ENCODE measurements around the gene FBRSL1. TPM values are rescaled to one million over a fixed set of nuclear protein-coding genes. Genes with fewer than 3 reads are reported as not detected.

Gene FBRSL1
- total RNA-seq, 1 experiment from 2014 or later, result 9.8 TPM

DNA sequence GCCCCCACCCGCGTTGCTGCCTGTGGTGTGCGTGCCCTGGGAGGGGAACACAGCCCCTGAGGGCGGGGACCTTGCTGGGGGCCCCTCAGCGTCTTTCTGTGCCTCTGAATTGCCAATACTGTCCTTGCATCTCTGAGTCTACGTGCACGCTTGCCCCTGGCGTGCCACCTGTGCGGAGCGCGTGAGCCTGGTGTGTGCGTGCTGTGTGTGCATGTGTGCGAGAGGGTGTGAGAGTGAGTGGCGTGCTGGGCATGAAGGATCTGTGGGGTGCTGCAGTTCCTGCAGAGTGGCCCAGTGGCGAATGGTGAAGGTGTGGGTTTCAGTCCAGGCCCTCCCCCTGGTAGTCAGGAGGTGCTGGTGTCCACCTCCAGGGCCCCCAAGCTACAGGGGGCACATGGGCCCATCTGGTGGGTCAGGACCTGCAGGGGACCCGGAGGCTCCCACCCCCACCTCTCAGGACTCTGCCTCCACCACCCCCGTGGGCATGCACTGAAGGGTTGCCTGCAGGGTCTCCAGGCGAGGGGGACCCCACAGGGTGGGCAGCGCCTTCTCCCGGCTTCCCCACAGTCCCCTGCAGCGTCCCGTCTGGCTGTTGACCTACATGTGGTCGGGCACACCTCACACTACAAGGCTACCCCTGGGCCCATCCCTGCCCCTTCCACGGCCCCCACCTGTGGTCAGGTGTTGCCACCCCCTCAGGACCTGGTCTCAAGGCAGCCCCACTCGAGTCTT is 21.0 kb downstream of the FBRSL1 start:
- DNase-seq (ENCODE audit: low read depth), result no peak

- DNase-seq (ENCODE audit: low read depth), result no peak
Observed at GRCh38 chr12:132511516-132512196, 21.7 kb downstream of the FBRSL1 start.

DNA sequence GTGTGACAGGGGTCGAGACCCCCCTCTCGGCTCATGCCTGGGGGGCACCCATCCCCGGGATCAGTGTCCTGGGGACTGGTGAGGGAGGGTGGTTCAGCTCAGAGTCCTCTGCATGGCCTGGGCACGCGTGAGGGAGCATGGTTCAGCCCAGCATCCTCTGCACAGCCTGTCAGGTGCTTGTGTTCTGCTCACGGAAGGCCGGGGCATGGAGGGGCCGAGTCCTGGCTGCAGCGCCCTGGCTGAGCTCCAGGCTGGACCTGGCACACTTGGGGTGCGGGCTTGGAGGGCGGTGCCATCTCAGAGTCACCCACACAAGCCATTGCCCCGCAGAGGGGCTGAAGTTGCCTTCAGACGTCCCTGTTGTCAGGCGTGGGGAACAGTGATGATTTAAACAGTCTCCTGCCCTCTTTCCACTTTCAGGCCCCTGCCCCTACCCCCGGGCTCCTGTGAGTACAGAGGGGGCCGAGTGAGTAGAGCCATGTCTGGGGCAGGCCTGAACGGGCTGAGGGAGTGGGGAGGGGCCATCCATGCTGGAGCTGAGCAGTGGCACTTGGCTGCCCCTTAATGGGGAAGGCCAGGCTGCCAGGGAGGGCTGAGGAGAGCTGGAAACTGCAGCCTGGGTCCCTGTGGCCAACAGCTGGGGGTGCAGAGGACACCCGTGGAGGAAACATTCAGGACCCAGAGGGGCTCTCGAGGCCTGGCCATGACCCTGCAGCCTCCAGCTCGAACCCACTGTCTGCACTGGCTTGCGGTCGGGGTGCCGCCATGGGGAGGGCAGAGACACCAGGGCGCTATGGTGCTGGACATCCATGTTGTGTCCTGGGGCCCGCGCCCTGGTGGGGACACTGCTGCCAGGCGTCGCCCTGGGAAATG is 22.5 kb downstream of the FBRSL1 start:
- DNase-seq (ENCODE audit: low read depth), result no peak

GRCh38 chr12:132513070-132513398 is 23.1 kb downstream of the FBRSL1 start:
- DNase-seq (ENCODE audit: low read depth), result no peak

GRCh38 chr12:132513458-132514135 is 23.6 kb downstream of the FBRSL1 start:
- DNase-seq (ENCODE audit: low read depth), result no peak

GRCh38 chr12:132514216-132514820 is 24.4 kb downstream of the FBRSL1 start:
- no peak for DNase-seq (ENCODE audit: low read depth)

DNA sequence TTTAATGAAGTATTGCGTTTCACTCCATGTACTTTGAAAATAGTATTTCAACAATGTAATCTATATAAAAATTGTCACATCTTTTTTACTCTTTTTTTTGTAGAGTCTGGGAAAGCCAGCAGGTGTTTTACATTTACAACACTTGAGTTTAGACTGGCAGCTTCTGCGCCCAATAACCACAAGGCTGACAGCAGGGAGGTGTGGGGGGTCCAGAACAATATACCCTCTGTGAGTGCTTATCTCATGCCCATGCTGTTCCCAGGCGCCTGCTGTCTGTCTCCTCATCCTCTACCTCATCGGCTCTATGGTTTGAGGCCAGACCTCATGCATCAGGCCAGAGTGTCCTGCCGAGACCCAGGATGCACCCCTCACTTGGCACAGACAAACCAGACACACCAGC is 24.9 kb downstream of the FBRSL1 start:
- no peak for DNase-seq (ENCODE audit: low read depth)

GRCh38 chr12:132516095-132517012 is 26.4 kb downstream of the FBRSL1 start:
- DNase-seq (ENCODE audit: low read depth), result no peak

GRCh38 chr12:132517013-132517739 is 27.2 kb downstream of the FBRSL1 start:
- no peak for DNase-seq (ENCODE audit: low read depth)

DNA sequence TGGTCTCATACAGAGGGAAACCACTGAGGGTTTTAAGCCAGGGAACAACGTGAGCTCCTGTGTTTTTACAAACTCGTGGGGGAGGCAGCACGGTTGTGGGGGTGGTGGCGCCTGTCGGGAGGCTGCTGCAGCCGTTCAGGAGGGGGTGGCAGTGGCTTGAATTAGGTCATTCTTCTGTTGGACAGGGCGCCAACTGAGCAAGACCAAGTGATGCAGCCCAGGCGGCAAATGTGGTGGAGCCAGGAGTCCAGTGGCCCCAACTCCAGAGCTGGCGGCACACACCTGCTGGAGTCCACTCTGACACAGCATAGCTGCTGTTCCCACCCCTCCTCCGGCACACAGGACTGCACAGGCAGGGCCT is 27.8 kb downstream of the FBRSL1 start:
- no peak for DNase-seq (ENCODE audit: low read depth)

DNA sequence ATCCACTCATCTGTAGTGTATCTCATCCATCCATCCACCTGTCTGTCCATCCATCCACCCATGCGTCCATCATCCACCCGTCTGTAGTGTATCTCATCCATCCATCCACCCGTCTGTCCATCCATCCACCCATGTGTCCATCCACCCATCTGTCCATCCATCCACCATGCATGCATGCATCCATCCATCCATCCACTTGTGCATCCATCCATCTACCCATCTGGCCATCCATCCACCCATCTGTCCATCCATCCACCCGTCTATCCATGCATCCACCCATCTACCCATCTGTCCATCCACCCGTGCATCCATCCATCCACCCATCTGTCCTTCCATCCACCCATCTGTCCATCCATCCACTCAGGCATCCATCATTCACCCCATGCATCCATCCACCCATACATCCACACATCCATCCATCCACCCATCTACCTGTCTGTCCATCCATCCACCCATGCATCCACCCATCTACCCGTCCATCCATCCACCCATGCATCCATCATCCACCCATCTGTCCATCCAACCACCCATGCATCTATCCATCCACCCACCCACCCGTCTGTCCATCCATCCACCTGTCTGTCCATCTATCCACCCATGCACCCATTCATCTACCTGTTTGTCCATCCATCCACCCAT is 28.5 kb downstream of the FBRSL1 start:
- DNase-seq (ENCODE audit: low read depth), result no peak

DNA sequence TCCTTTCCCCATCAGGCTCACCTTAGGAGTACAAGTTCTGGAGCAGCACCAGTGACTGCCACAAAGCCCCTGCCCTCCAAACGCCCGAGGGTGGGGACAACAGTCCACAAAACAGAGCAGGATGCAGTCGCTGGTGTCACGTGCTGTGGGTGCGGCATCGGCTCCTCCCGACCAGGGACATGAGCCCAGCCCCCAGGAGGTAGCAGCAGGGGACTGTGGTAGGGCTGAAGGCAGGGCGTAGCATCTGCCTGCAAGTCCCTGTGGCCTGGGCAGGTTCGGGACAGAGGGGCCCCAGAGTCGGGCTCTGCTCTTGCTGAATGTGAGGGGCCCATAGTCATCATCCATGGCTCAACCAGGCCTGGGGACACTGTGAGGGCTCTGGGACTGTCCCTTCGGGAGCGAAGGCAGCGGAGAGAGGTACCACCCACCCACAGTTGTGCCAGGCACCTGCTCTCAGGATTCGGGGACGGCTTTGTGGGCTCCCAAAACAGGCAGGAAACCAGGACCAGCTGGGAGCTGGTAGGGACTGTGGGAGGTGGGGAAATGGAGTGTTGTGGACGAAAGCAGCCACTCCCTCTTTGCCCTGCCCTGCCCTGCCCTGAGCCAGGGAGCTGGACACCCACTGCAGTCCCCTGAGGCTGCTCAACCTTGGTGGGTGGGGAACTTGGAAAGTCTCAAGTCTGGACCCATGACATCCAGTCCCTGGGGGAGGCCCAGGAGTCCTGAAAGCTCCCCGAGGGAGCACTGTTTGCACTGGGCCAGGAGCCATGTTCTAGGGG is 30.7 kb downstream of the FBRSL1 start:
- DNase-seq (ENCODE audit: low read depth), result no peak

- no peak for DNase-seq (ENCODE audit: low read depth)
Observed at GRCh38 chr12:132521200-132521580, 31.2 kb downstream of the FBRSL1 start.

- no peak for DNase-seq (ENCODE audit: low read depth)
Observed at GRCh38 chr12:132521712-132522292, 31.9 kb downstream of the FBRSL1 start.

- DNase-seq (ENCODE audit: low read depth), result no peak
Observed at GRCh38 chr12:132522592-132523380, 32.8 kb downstream of the FBRSL1 start.

- peak; percentile 59 for DNase-seq (ENCODE audit: low read depth)
Observed at GRCh38 chr12:132523576-132524331, 33.8 kb downstream of the FBRSL1 start.

- DNase-seq (ENCODE audit: low read depth), result peak; percentile 89
Observed at GRCh38 chr12:132524405-132524804, 34.5 kb downstream of the FBRSL1 start.
